ENCODE measurements around the gene BEGAIN. TPM values are rescaled to one million over a fixed set of nuclear protein-coding genes. Genes with fewer than 3 reads are reported as not detected.
"Not testable (repeated sequence)": the region's sequence is repeated elsewhere in the genome, so short reads cannot be mapped to it uniquely, and the experiment has no call there.

The BEGAIN gene
- total RNA-seq, 1 experiment from 2014 or later = 0.24 TPM

- in situ Hi-C loops (cut with HindIII; ENCODE audit: low pct_unique_long_range_greater_than_20kb, low sequenced_read_pairs) = no loop called here
- DNase-seq (ENCODE audit: low read depth) = no peak
Measured at GRCh38 chr14:100522616-100523099, 64.6 kb downstream of the BEGAIN start.

DNA sequence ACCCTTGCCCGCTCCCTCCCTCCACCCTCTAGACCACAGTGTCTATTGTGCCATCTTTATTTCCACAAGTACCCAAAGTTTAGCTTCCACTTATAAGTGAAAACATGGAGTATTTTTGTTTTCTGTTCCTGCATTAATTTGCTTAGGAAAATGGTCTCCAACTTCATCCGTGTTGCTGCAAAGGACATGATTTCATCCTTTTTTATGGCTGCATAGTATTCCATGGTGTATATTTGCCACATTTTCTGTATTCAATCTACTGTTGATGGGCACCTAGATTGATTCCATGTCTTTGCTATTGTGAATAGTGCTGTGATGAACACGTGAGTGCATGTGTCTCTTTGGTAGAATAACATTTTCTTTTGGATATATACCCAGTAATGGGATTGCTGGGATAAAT is 81.2 kb downstream of the BEGAIN start:
- in situ Hi-C loops (cut with HindIII; ENCODE audit: low pct_unique_long_range_greater_than_20kb, low sequenced_read_pairs); DNase-seq (ENCODE audit: low read depth): not testable (repeated sequence)

GRCh38 chr14:100504372-100505078 is 82.7 kb downstream of the BEGAIN start:
- in situ Hi-C loops (cut with HindIII; ENCODE audit: low pct_unique_long_range_greater_than_20kb, low sequenced_read_pairs) = no loop called here

DNA sequence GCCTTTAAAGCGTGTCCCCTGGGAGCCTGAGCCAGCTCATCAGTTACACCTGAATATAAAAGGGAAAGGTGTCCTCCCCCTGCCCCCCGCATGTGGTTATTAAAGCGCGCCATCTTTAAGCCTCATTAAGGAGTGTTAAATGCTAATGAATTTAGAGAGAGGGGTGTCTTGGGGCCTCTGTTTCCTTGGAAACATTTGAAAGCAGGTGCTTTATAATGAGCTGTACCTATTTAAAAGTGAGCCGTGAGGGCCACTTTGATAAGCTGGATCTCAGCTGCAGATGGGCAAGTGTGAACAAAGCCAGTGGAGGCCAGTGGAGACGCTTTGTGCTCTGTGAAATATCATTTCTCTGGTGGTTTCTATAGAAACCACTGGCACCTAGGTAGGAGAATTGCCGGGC is 84.0 kb downstream of the BEGAIN start:
- in situ Hi-C loops (cut with HindIII; ENCODE audit: low pct_unique_long_range_greater_than_20kb, low sequenced_read_pairs) = no loop called here
- no peak for DNase-seq (ENCODE audit: low read depth)

More at GRCh38 chr14:100504372-100505078, 82.7 kb downstream of the BEGAIN start:
- DNase-seq (ENCODE audit: low read depth) = peak; percentile 2

- DNase-seq (ENCODE audit: low read depth) = no peak
- in situ Hi-C loops (cut with HindIII; ENCODE audit: low pct_unique_long_range_greater_than_20kb, low sequenced_read_pairs) = no loop called here
Measured at GRCh38 chr14:100502622-100503220, 84.5 kb downstream of the BEGAIN start.

DNA sequence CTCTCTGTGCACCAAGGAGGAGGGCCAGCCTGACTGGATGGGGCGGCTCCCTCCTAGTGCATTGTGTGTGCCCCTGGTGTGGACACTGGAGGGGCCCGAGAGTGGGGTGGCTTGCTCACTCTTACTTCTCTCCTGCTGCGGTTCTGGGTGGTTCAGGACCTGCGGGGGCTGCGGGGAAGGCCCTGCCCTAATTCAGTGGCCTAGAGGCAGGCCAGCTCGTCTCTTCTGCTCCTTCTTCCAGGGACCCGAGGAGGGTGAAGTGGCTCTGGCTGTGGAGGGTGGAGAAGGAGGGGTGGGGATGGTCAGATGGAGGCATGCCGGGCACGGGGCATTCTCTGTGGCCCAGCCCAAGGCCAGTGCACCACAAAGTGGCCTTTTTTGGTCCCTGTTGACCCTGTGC is 87.1 kb downstream of the BEGAIN start:
- in situ Hi-C loops (cut with HindIII; ENCODE audit: low pct_unique_long_range_greater_than_20kb, low sequenced_read_pairs) = no loop called here
- DNase-seq (ENCODE audit: low read depth) = no peak

- no peak for DNase-seq (ENCODE audit: low read depth)
- in situ Hi-C loops (cut with HindIII; ENCODE audit: low pct_unique_long_range_greater_than_20kb, low sequenced_read_pairs) = no loop called here
Measured at GRCh38 chr14:100498068-100498467, 89.1 kb downstream of the BEGAIN start.

DNA sequence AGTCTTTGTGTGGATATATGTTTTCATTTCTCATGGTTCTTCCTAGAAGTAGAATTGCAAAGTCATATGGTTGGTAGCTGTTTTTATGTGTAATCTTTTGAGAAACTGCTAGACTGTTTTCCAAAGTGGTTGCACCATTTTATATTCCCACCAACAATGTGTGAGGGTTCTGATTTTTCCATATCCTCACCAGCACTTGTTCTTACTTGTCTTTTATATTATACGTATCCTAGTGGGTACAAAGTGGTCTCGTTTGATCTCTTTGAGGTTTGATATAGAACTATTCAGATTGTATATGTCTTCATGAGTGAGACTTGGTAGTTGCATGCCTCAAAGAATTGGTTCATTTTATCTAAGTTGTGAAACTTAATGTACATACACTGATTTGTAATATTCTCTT is 91.3 kb downstream of the BEGAIN start:
- in situ Hi-C loops (cut with HindIII; ENCODE audit: low pct_unique_long_range_greater_than_20kb, low sequenced_read_pairs) = no loop called here
- no peak for DNase-seq (ENCODE audit: low read depth)

GRCh38 chr14:100494645-100495044 is 92.6 kb downstream of the BEGAIN start:
- DNase-seq (ENCODE audit: low read depth) = no peak
- in situ Hi-C loops (cut with HindIII; ENCODE audit: low pct_unique_long_range_greater_than_20kb, low sequenced_read_pairs) = no loop called here

DNA sequence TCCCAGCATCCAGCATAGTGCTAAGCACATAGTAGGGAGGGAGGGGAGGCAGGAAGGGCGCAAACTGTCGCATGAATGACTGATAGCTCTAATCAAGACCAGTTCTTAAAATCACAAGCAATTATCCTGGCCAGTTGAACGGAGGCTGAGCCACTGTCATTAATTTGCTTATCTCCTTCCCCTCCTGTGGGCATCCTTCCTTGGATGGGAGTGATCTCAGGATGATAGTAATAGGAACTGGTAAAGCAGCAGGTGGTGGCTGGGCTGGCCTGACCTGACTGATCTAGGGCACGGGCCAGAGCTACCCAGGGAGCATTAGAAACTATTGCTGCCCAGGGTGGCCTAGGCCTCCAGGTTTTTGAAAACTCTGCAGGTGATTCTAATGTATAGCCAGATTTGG is 97.0 kb downstream of the BEGAIN start:
- DNase-seq (ENCODE audit: low read depth) = no peak
- in situ Hi-C loops (cut with HindIII; ENCODE audit: low pct_unique_long_range_greater_than_20kb, low sequenced_read_pairs) = no loop called here

- in situ Hi-C loops (cut with HindIII; ENCODE audit: low pct_unique_long_range_greater_than_20kb, low sequenced_read_pairs) = no loop called here
- DNase-seq (ENCODE audit: low read depth) = no peak
Measured at GRCh38 chr14:100488057-100488456, 99.2 kb downstream of the BEGAIN start.

- in situ Hi-C loops (cut with HindIII; ENCODE audit: low pct_unique_long_range_greater_than_20kb, low sequenced_read_pairs) = no loop called here
- no peak for DNase-seq (ENCODE audit: low read depth)
Measured at GRCh38 chr14:100487304-100487703, 99.9 kb downstream of the BEGAIN start.

Other genes with a start within 250 kb of the BEGAIN start
- gene WDR25, start 210.9 kb downstream of the BEGAIN start, total RNA-seq (2014; rRNA removed; shearing (Covaris generic); ENCODE audit: low replicate concordance) = 6.7 and 15.6 TPM in 2 replicates
- not detected in 2 replicates for gene DLK1, start 139.5 kb upstream of the BEGAIN start, total RNA-seq (2014; rRNA removed; shearing (Covaris generic); ENCODE audit: low replicate concordance)
- gene MEG3, start 238.7 kb upstream of the BEGAIN start, total RNA-seq (2014; rRNA removed; shearing (Covaris generic); ENCODE audit: low replicate concordance) = not detected in 2 replicates

Data from Caki2 (cell line).